GM19397 (cell line): ENCODE measurements around the gene MTG1.
"Not testable (repeated sequence)": the region's sequence is repeated elsewhere in the genome, so short reads cannot be mapped to it uniquely, and the experiment has no call there.

Experiments
- ATAC-seq: cut with Tn5 transposase; IDR thresholded peaks from one replicate; pipeline ENCODE4 v1.9.1; 2021; ENCODE audit warnings: mild to moderate bottlenecking, moderate library complexity; ENCODE audit not compliant: unreplicated experiment

MTG1 gene

GRCh38 chr10:133422807-133423771, 29.1 kb downstream of the MTG1 start:
- ATAC-seq, result no peak

GRCh38 chr10:133424102-133424501, 30.1 kb downstream of the MTG1 start:
- not testable (repeated sequence) for ATAC-seq

- ATAC-seq, result not testable (repeated sequence)
Measured at GRCh38 chr10:133424601-133425000, 30.6 kb downstream of the MTG1 start, which contains the start of gene SPRN. SPRN (minus strand) TSS chr10:133424625; CDS start chr10:133423681, 944 bp downstream.

- not testable (repeated sequence) for ATAC-seq
Measured at GRCh38 chr10:133429571-133429970, 35.6 kb downstream of the MTG1 start.

GRCh38 chr10:133431888-133432613, 38.1 kb downstream of the MTG1 start:
- ATAC-seq, result not testable (repeated sequence)

- not testable (repeated sequence) for ATAC-seq
Measured at GRCh38 chr10:133432789-133433188, 38.8 kb downstream of the MTG1 start.

- no peak for ATAC-seq
Measured at GRCh38 chr10:133438711-133439273, 44.8 kb downstream of the MTG1 start.

GRCh38 chr10:133439517-133440461, 45.8 kb downstream of the MTG1 start:
- ATAC-seq, result no peak

- no peak for ATAC-seq
Measured at GRCh38 chr10:133440633-133441285, 46.8 kb downstream of the MTG1 start.

- not testable (repeated sequence) for ATAC-seq
Measured at GRCh38 chr10:133441356-133441755, 47.4 kb downstream of the MTG1 start.

- no peak for ATAC-seq
Measured at GRCh38 chr10:133441780-133442179, 47.8 kb downstream of the MTG1 start.

- ATAC-seq, result no peak
Measured at GRCh38 chr10:133442191-133442966, 48.4 kb downstream of the MTG1 start.

- ATAC-seq, result no peak
Measured at GRCh38 chr10:133442967-133443924, 49.3 kb downstream of the MTG1 start.

GRCh38 chr10:133444342-133445267, 50.6 kb downstream of the MTG1 start:
- ATAC-seq, result no peak

- no peak for ATAC-seq
Measured at GRCh38 chr10:133445268-133445732, 51.3 kb downstream of the MTG1 start.
